Measurements from ENCODE around the gene SLC39A10. TPM values are rescaled to one million over a fixed set of nuclear protein-coding genes. Genes with fewer than 3 reads are reported as not detected.

The SLC39A10 gene, protein sequence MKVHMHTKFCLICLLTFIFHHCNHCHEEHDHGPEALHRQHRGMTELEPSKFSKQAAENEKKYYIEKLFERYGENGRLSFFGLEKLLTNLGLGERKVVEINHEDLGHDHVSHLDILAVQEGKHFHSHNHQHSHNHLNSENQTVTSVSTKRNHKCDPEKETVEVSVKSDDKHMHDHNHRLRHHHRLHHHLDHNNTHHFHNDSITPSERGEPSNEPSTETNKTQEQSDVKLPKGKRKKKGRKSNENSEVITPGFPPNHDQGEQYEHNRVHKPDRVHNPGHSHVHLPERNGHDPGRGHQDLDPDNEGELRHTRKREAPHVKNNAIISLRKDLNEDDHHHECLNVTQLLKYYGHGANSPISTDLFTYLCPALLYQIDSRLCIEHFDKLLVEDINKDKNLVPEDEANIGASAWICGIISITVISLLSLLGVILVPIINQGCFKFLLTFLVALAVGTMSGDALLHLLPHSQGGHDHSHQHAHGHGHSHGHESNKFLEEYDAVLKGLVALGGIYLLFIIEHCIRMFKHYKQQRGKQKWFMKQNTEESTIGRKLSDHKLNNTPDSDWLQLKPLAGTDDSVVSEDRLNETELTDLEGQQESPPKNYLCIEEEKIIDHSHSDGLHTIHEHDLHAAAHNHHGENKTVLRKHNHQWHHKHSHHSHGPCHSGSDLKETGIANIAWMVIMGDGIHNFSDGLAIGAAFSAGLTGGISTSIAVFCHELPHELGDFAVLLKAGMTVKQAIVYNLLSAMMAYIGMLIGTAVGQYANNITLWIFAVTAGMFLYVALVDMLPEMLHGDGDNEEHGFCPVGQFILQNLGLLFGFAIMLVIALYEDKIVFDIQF
- total RNA-seq, result 26.5 and 37.6 TPM in 2 replicates

GRCh38 chr2:195656859-195657633 lies at the start of gene SLC39A10:
Gene SLC39A10 (plus strand): TSS chr2:195657226. CDS start chr2:195680043, 22,817 bp downstream.

Measured in dermis lymphatic vessel endothelial cell (primary cell).